ENCODE results near the gene TNFSF15.

- TF ChIP-seq EZH2 (IDR thresholded peaks at IDR 0.05; ENCODE audit: insufficient read depth, poor library complexity, severe bottlenecking) (no peak), EZH2phosphoT487 (IDR thresholded peaks at IDR 0.05; ENCODE audit: insufficient read depth, low read depth) (no peak)
Measured at GRCh38 chr9:114782586-114782985, 23.3 kb downstream of the TNFSF15 start.

Measured in GM23248 (cell line).